WTC11 (cell line): Measurements from ENCODE around the gene ZBTB7C.

ENCODE experiments used
- CBFB ChIP-seq: sonication (generic); formaldehyde crosslinking; IDR thresholded peaks from 2 replicates; pipeline ENCODE4 v1.8.1; 2022; ENCODE audit warnings: mild to moderate bottlenecking, low read depth, missing genetic modification reagents
- ETV6 ChIP-seq: sonication (generic); formaldehyde crosslinking; IDR thresholded peaks from 2 replicates; pipeline ENCODE4 v1.8.1; 2022; ENCODE audit warnings: mild to moderate bottlenecking, missing genetic modification reagents
- FOXK1 ChIP-seq: sonication (generic); formaldehyde crosslinking; IDR thresholded peaks from 2 replicates; pipeline ENCODE4 v1.8.0; 2022; ENCODE audit warnings: mild to moderate bottlenecking, moderate library complexity, missing genetic modification reagents
- TF ChIP-seq, protein P1 (sequence below): fragments of 200-600 bp; IDR thresholded peaks from 2 replicates; pipeline ENCODE4 v1.8.0; 2022; ENCODE audit warnings: antibody characterized with exemption
- TF ChIP-seq, protein P2 (sequence below): sonication (generic); formaldehyde crosslinking; IDR thresholded peaks from 2 replicates; pipeline ENCODE4 v1.8.1; 2022; ENCODE audit warnings: low read depth, missing genetic modification reagents, borderline replicate concordance
- TF ChIP-seq, protein P3 (sequence below): fragments of 250-450 bp; sonication (Bioruptor Pico); IDR thresholded peaks from 2 replicates; pipeline ENCODE4 v1.9.0; 2021; ENCODE audit warnings: moderate library complexity, mild to moderate bottlenecking, inconsistent platforms, borderline replicate concordance
- TF ChIP-seq, protein P4 (sequence below): sonication (generic); formaldehyde crosslinking; IDR thresholded peaks from 2 replicates; pipeline ENCODE4 v1.8.1; 2023; ENCODE audit warnings: mild to moderate bottlenecking, missing genetic modification reagents
- TF ChIP-seq, protein P5 (sequence below): sonication (generic); formaldehyde crosslinking; IDR thresholded peaks from 2 replicates; pipeline ENCODE4 v1.8.0; 2022; ENCODE audit warnings: mild to moderate bottlenecking, missing genetic modification reagents

DNA sequence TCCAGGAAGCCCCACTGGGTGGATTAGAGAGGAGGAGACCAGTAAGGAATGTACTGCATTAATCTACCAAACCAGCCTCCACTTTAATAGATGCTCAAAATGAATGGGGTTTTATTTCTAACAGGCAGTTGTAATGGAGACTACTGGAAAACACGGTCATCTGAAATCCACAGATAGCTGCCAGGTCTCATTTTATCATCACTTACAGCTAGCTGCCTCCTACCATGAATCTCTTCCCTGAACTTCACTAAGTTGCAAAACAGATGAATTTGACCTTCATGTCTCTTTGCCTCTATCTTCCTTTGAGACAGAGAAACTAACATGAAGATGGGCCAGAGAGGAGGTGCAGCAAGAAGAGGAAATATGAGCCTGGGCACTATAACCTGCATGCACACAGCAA, 21.9 kb downstream of the ZBTB7C start:
- TF ChIP-seq, protein P1, sequence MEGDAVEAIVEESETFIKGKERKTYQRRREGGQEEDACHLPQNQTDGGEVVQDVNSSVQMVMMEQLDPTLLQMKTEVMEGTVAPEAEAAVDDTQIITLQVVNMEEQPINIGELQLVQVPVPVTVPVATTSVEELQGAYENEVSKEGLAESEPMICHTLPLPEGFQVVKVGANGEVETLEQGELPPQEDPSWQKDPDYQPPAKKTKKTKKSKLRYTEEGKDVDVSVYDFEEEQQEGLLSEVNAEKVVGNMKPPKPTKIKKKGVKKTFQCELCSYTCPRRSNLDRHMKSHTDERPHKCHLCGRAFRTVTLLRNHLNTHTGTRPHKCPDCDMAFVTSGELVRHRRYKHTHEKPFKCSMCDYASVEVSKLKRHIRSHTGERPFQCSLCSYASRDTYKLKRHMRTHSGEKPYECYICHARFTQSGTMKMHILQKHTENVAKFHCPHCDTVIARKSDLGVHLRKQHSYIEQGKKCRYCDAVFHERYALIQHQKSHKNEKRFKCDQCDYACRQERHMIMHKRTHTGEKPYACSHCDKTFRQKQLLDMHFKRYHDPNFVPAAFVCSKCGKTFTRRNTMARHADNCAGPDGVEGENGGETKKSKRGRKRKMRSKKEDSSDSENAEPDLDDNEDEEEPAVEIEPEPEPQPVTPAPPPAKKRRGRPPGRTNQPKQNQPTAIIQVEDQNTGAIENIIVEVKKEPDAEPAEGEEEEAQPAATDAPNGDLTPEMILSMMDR, result no peak
- TF ChIP-seq, protein P2, sequence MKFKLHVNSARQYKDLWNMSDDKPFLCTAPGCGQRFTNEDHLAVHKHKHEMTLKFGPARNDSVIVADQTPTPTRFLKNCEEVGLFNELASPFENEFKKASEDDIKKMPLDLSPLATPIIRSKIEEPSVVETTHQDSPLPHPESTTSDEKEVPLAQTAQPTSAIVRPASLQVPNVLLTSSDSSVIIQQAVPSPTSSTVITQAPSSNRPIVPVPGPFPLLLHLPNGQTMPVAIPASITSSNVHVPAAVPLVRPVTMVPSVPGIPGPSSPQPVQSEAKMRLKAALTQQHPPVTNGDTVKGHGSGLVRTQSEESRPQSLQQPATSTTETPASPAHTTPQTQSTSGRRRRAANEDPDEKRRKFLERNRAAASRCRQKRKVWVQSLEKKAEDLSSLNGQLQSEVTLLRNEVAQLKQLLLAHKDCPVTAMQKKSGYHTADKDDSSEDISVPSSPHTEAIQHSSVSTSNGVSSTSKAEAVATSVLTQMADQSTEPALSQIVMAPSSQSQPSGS (CRISPR knock-in tag), result no peak
- TF ChIP-seq ETV6 (CRISPR knock-in tag) (no peak), FOXK1 (CRISPR knock-in tag) (no peak), CBFB (CRISPR knock-in tag) (no peak)
- TF ChIP-seq, protein P3, sequence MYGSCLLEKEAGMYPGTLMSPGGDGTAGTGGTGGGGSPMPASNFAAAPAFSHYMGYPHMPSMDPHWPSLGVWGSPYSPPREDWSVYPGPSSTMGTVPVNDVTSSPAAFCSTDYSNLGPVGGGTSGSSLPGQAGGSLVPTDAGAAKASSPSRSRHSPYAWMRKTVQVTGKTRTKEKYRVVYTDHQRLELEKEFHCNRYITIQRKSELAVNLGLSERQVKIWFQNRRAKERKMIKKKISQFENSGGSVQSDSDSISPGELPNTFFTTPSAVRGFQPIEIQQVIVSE, result no peak
- TF ChIP-seq, protein P4, sequence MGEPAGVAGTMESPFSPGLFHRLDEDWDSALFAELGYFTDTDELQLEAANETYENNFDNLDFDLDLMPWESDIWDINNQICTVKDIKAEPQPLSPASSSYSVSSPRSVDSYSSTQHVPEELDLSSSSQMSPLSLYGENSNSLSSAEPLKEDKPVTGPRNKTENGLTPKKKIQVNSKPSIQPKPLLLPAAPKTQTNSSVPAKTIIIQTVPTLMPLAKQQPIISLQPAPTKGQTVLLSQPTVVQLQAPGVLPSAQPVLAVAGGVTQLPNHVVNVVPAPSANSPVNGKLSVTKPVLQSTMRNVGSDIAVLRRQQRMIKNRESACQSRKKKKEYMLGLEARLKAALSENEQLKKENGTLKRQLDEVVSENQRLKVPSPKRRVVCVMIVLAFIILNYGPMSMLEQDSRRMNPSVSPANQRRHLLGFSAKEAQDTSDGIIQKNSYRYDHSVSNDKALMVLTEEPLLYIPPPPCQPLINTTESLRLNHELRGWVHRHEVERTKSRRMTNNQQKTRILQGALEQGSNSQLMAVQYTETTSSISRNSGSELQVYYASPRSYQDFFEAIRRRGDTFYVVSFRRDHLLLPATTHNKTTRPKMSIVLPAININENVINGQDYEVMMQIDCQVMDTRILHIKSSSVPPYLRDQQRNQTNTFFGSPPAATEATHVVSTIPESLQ (CRISPR knock-in tag), result no peak
- TF ChIP-seq, protein P5, sequence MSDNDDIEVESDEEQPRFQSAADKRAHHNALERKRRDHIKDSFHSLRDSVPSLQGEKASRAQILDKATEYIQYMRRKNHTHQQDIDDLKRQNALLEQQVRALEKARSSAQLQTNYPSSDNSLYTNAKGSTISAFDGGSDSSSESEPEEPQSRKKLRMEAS (CRISPR knock-in tag), result no peak
